HL-60 (cell line): Measurements from ENCODE around the gene SNRPB.
"Not testable (repeated sequence)": the region's sequence is repeated elsewhere in the genome, so short reads cannot be mapped to it uniquely, and the experiment has no call there.

Experiments
- DNase-seq, 2 experiments: peaks; one replicate each; pipeline ENCODE4 v3.0.0-alpha.2; 2010 to 2020; ENCODE audit warnings: low read depth in 1 of 2, low spot score in 1 of 2
- H3K27ac ChIP-seq: fragments of 250-450 bp; sonication (Bioruptor Pico); replicated peaks from 2 replicates; pipeline ENCODE4 v1.5.1; 2020; ENCODE audit warnings: mild to moderate bottlenecking, moderate library complexity
- H3K27me3 ChIP-seq: fragments of 250-450 bp; sonication (Bioruptor Pico); 2 replicates; pipeline ENCODE4 v1.5.1; 2021; ENCODE audit warnings: mild to moderate bottlenecking, moderate library complexity; ENCODE audit not compliant: insufficient read depth, poor library complexity, severe bottlenecking
- H3K4me3 ChIP-seq: replicated peaks from 2 replicates; pipeline ENCODE4 v1.5.1; 2011; ENCODE audit warnings: mild to moderate bottlenecking, control low read depth, low read length; ENCODE audit not compliant: insufficient read depth
- GABPA ChIP-seq: IDR thresholded peaks from 2 replicates; pipeline ENCODE4 v1.6.1; 2012; ENCODE audit warnings: low read depth
- POLR2AphosphoS5 ChIP-seq: IDR thresholded peaks from 2 replicates; pipeline ENCODE4 v1.6.1; 2012; ENCODE audit warnings: low read depth
- SPI1 ChIP-seq: IDR thresholded peaks from 2 replicates; pipeline ENCODE4 v1.6.1; 2012; ENCODE audit warnings: low read depth, mild to moderate bottlenecking, borderline replicate concordance
- TF ChIP-seq, protein P1 (sequence below): IDR thresholded peaks from one replicate; pipeline ENCODE4 v1.5.1; 2011; ENCODE audit warnings: low read length, control low read depth, inconsistent platforms; ENCODE audit not compliant: insufficient read depth
- TF ChIP-seq, protein P2 (sequence below): IDR thresholded peaks from 2 replicates; pipeline ENCODE4 v1.6.1; 2012; ENCODE audit warnings: low read depth; ENCODE audit not compliant: insufficient replicate concordance

SNRPB gene

DNA sequence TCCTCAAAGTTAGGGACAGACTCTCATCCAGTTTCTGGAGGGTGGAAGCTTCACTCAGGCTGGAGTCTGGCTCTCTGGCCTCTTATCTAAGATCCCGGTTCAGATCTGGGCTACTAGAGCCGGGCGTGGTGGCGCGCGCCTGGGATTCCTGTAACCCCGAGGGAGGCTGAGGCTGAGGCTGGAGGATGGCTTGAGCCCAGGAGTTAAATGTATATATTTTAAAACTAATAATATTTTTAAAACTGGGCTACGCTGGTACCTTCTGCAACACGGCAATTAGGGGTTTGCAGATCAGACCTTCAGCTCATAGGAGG is 38.8 kb upstream of the SNRPB start:
- Histone ChIP-seq H3K27ac (peak overlapping the region; percentile 91), H3K4me3 (peak overlapping the region; percentile 91), H3K27me3 (no peaks in the 10 kb centered on the region)
- TF ChIP-seq POLR2AphosphoS5 = no peak
- no peak for TF ChIP-seq GABPA
- TF ChIP-seq, protein P1, sequence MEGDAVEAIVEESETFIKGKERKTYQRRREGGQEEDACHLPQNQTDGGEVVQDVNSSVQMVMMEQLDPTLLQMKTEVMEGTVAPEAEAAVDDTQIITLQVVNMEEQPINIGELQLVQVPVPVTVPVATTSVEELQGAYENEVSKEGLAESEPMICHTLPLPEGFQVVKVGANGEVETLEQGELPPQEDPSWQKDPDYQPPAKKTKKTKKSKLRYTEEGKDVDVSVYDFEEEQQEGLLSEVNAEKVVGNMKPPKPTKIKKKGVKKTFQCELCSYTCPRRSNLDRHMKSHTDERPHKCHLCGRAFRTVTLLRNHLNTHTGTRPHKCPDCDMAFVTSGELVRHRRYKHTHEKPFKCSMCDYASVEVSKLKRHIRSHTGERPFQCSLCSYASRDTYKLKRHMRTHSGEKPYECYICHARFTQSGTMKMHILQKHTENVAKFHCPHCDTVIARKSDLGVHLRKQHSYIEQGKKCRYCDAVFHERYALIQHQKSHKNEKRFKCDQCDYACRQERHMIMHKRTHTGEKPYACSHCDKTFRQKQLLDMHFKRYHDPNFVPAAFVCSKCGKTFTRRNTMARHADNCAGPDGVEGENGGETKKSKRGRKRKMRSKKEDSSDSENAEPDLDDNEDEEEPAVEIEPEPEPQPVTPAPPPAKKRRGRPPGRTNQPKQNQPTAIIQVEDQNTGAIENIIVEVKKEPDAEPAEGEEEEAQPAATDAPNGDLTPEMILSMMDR = no peak
- TF ChIP-seq, protein P2, sequence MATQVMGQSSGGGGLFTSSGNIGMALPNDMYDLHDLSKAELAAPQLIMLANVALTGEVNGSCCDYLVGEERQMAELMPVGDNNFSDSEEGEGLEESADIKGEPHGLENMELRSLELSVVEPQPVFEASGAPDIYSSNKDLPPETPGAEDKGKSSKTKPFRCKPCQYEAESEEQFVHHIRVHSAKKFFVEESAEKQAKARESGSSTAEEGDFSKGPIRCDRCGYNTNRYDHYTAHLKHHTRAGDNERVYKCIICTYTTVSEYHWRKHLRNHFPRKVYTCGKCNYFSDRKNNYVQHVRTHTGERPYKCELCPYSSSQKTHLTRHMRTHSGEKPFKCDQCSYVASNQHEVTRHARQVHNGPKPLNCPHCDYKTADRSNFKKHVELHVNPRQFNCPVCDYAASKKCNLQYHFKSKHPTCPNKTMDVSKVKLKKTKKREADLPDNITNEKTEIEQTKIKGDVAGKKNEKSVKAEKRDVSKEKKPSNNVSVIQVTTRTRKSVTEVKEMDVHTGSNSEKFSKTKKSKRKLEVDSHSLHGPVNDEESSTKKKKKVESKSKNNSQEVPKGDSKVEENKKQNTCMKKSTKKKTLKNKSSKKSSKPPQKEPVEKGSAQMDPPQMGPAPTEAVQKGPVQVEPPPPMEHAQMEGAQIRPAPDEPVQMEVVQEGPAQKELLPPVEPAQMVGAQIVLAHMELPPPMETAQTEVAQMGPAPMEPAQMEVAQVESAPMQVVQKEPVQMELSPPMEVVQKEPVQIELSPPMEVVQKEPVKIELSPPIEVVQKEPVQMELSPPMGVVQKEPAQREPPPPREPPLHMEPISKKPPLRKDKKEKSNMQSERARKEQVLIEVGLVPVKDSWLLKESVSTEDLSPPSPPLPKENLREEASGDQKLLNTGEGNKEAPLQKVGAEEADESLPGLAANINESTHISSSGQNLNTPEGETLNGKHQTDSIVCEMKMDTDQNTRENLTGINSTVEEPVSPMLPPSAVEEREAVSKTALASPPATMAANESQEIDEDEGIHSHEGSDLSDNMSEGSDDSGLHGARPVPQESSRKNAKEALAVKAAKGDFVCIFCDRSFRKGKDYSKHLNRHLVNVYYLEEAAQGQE = no peak
- no peak for TF ChIP-seq SPI1
- DNase-seq = no peak

DNA sequence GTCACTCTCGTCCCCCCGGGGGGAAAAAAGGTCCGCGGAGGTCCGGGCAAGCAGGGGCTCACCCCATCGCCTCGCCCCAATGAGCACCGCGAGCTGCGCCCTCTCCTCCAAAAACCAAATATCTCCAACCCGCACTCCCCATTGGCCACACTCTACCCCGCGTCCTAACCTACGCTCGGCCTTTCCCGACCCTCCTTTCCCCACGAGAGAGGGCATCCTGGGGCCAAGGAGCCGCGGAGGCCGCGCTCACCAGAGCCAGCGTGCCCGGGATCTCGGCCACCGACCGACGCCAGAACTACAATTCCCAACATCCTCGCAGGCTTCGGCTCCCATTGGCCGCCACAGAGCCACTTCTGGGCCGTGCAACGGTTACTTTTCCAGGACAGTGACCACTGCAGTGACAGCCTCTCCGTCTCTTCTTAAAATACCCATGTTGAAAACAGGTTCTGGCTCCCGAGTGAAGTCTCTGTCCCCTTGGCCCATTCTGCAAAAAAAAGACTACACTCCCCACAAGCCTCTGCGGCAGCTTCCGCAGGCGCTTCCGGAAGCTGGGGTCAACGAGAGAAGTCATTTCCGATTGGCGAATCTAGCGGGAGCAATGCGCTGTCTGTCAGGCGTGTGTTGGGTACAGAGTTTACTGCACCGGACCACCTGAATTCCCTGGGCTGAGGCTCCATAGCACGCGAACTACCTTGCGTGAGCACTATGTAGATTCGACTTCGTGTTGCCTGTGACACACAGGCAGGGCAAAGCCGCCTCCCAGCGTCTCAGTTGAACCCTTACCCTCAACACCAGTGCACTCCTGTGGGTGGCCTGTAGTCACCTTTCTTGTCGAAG is 38.3 kb upstream of the SNRPB start, which contains the start of gene ZNF343:
Gene ZNF343 (minus strand): TSS at position 285 of the 837 bp plus-strand sequence. CDS start 15,020 bp downstream, outside the sequence.
- TF ChIP-seq POLR2AphosphoS5 = peak; percentile 83
- TF ChIP-seq, protein P1 = no peak
- TF ChIP-seq, protein P2 = peak; percentile 47
- peak; percentile 98 for TF ChIP-seq GABPA
- Histone ChIP-seq H3K27me3 (no peaks in the 10 kb centered on the region), H3K27ac (peak within 1 kb of the TSS; percentile 91), H3K4me3 (peak within 1 kb of the TSS; percentile 91)
- DNase-seq = peak; percentile 52 to 84

DNA sequence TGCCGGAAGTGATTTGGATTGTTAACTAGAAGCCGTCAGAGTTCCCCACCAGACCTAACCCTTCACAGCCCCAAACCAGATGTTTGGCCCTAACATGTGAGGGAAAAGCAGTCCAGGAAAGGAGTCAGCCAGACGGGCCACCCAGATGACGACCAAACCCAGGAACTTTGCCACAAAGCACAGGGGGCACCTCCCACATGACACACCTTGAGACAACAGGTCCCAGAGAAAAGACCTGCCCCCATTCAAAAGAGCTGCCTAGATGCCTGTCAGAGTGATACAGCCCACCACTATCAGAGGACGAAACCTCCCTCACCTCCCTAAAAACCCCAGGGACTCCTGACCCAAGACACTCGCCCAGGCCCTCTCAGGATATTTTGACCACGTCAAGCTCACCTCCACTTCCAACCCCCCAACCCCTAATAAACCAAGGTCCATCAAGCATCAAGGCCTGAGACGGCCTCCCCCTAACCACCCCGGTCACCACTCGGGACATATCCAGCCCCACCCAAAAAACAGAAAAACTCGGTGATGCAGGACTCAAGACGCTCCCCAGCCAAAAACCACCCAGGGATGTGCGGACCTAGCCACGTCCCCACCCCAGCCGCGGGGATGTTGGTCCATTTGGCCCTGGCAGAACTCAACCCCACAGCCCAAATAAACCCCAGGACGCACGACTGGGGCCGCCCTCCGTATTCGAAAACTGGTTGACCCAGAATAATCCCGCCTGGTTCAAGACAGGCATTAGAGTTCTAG is 37.5 kb upstream of the SNRPB start:
- no peaks in the 10 kb centered on the region for H3K27me3 ChIP-seq

DNA sequence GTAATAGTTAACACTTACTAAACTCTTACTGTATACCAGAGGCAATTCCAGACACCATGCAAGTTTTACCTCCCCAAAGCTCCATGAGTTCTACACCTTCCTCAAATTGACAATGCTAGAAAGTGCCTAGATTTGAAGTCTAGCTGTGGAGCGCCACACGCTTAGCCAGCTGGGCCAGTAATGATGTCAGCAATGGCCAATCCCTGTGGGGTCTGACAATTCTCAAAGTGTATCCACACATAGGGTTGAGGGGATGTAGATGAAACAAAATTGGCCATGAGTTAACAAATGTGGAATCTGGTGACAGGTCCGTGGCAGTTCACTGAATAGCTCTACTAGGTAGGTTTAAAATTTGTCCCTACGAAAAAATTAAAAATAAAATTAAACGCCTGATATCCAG is 36.9 kb upstream of the SNRPB start:
- DNase-seq = no peak
- Histone ChIP-seq H3K27me3 (no peaks in the 10 kb centered on the region), H3K27ac (no peak overlapping the region), H3K4me3 (no peak overlapping the region)
- TF ChIP-seq POLR2AphosphoS5 (no peak), SPI1 (no peak), GABPA (no peak)
- TF ChIP-seq, protein P1 = no peak
- TF ChIP-seq, protein P2 = no peak

More for the DNA sequence above, 37.5 kb upstream of the SNRPB start:
- Histone ChIP-seq H3K27ac (peak overlapping the region; percentile 91), H3K4me3 (peak overlapping the region; percentile 91)
- TF ChIP-seq POLR2AphosphoS5 = no peak
- TF ChIP-seq GABPA = no peak
- TF ChIP-seq SPI1 = no peak
- no peak for DNase-seq

DNA sequence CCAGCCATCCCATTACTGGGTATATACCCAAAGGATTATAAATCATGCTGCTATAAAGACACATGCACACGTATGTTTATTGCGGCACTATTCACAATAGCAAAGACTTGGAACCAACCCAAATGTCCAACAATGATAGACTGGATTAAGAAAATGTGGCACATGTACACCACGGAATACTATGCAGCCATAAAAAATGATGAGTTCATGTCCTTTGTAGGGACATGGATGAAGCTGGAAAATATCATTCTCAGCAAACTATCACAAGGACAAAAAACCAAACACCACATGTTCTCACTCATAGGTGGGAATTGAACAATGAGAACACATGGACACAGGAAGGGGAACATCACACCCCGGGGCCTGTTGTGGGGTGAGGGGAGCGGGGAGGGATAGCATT is 35.8 kb upstream of the SNRPB start:
- not testable (repeated sequence) for H3K4me3 ChIP-seq, H3K27me3 ChIP-seq, H3K27ac ChIP-seq, DNase-seq
